NCI-H774 (cell line): ENCODE measurements around the gene CHTF8.

Experiments
- DNase-seq: peaks from one replicate; lab custom pipeline; 2025; lab: John Stamatoyannopoulos, UW

CHTF8 gene

DNA sequence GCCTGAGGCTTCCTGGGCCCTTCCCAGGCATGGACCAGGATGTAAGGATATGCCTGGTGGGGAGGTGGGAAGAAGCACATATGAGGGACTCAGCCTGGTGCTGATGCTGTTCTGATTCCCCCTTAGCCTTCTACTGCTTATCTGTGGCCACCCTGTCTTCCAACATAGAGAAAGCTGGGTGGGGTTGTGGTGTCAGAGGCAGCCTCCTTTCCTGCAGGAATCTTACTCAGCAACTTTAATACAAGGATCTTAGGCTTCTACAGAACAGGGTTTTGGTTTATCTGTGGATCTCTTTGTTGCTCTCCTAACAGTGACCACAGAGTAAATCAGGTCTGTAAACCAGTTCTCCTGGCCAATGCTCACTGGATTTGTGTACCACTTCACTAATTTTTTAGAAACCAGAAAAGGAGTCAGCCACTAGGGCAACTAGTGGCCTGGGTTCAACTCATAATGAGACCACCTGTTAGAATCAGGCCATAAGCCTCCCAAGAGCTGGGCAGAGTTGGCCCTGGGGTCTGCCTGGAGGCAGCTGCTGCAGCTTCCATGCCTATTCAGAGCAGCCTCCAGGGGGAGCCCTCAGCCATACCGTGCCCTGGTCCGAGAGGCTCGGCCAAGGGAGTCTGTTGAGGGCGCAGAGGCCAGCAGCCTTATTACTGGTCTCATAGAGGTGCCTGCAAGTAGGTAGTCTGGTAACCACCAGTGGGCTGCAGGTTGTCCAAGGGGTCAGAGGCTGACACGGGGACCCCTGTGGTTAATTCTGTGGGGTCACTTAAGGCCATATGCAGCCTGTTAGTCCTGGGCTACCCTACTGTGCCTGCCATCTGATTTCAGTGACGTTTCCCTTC is 19.9 kb downstream of the CHTF8 start:
- DNase-seq = no peak

DNA sequence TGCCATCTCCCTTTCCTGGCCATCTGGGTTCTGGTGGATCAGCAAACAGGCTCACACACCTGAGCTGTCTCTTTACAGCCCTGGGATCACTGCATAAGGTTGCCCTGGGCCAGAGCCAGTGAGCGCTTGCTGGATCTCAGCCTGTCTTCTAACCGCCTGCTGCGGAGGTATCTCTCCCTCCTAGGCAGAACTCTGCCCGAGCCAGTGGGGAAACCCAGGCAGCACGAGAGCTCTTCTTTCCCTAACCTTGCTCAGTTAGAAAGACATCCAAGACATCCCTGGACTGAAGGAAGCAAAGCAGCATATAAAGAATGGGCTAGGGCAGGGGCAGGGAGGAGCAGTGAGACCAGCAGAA is 20.5 kb downstream of the CHTF8 start:
- no peak for DNase-seq

DNA sequence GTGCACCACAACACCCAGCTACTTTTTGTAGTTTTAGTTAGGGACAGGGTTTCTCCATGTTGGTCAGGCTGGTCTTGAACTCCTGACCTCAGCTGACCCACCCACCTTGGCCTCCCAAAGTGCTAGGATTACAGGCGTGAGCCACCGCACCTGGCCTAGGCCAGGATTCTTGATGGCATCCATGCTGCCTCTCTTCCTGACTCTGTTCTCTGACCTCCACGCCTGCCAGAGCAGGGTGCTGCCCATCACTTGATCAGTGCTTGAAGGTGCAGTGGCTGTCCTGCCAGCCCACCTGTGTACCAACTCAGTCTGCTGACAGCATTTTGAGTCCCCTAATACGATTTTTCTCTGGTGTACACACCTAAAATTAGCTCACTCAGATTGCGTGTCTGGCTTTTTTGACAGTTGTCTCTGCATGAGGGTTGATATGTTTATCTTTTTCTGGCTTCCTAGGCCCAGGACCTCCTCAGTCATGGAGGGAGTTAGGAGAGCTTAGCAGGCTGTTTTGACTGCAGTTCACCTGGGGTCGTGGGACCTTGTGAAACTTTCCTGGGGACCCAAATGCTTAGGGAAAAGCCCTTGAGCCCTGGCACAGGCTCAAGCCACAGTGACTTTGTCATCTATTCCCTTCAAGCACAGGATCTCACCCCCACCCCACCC is 21.0 kb downstream of the CHTF8 start:
- no peak for DNase-seq

DNA sequence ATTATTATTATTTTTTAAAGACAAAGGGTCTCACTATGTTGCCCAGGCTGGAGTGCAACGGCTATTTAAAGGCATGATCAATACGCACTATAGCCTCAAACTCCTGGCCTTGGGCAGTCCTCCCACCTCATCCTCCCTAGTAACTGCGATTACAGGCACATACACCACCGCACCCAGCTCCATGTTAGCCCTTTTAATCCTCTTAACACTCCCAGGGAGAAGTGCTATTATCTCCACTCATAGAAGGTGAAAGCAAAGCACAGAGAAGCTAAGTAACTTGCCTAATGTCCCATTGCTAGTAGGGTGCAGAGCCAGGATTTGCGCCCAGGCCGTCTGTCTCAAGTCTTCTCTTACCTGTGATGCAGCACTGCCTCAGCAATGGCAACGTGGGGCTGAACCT is 22.0 kb downstream of the CHTF8 start:
- DNase-seq = no peak

DNA sequence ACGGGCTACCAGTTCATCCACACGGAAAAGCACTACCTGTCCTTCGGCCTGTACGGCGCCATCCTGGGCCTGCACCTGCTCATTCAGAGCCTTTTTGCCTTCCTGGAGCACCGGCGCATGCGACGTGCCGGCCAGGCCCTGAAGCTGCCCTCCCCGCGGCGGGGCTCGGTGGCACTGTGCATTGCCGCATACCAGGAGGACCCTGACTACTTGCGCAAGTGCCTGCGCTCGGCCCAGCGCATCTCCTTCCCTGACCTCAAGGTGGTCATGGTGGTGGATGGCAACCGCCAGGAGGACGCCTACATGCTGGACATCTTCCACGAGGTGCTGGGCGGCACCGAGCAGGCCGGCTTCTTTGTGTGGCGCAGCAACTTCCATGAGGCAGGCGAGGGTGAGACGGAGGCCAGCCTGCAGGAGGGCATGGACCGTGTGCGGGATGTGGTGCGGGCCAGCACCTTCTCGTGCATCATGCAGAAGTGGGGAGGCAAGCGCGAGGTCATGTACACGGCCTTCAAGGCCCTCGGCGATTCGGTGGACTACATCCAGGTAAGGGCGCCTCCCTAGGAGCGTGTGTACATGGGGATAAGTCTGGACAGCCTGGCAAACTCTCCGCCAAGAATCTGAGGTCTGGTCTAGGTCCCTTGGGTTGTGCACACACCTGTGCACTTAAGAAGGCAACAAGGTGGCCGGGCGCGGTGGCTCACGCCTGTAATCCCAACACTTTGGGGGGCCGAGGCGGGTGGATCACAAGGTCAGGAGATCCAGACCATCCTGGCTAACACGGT is 22.7 kb downstream of the CHTF8 start:
- no peak for DNase-seq

DNA sequence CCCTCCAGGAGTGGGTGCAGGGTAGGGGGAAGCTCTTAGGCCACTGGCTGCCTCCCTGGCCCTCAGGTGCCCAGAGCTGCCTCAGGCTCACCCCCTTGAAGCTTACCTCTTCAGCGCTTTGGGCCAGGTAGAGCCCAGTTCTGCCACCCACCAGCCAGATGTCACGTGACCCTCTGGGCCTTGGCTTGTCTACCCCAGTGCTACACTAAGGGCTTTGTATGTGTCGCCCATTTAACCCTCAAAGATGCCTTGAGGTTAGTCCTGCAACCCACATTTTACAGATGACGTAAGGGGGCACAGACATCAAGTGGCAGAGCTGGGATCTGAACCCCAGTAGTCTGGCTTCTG is 23.5 kb downstream of the CHTF8 start:
- no peak for DNase-seq

DNA sequence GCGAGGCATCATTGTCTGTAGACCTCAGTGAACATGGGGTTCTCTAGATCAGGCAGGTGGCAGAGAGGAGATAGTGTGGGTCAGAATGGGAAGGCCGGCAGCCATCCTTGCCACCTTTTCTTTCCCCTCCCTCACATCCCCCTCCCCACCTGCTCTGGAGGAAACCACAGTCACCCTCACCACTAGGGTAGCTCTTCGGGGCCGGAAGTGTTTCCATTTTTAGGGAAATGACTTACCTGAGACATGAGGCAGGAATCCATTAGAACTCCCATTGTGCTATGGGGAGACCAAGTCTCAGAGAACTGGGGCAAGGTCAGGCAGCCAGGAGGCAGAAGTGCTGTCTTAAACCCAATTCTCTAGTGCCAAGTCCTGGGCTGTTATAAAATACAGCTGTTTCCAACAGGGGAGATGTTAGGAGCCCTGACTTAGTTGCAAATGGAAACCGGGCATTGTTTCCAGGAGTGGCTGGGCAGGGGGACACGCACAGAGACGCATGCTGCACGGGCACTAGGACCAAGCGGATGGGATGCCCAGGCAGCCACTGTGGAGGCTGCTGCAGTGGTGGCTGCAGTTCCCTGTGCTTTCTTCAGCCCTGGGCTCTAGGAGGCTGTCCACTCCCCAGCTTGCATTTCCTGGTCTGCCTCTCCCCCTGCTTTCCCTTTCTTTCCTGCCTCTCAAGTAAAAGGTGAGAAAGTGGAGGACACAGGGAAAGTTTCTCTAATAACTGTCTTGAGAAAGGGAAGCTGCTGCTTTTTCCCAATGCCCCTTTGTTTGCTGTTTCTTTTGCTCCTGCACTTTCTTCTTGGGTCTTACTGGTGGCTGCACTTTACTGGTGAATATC is 24.1 kb downstream of the CHTF8 start:
- no peak for DNase-seq

DNA sequence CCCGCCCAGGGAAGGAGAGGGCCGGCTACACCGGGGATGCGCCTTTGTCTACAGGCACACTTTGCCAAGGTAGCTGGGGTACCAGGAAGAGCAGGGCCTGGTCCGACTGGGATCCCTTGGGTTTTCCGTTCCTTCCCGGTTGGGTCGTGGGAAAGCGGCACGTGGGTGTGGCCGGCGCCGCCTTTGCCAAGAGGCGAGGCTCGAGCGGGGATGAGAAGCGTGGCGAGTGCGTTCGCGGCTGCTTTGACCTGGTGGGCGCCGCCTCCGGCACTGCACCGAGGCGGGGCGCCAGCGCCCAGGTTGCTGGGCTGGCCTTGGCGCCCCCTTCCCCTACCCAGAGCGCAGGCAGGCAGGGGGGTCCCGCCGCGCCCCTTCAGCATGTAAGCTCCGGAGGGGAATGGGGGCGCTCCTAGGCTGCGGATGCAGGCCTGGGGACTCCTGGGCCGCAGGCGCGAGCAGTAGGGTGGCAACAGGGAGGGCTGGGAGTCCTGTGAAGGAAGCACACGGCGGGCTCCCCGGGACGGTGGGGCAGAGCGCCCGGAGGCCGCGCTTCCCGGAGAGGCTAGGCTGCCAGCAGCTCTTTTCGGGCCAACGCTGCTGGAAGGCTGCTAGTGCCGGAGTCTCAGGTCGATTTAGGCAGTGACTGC is 24.9 kb downstream of the CHTF8 start:
- DNase-seq = no peak

DNA sequence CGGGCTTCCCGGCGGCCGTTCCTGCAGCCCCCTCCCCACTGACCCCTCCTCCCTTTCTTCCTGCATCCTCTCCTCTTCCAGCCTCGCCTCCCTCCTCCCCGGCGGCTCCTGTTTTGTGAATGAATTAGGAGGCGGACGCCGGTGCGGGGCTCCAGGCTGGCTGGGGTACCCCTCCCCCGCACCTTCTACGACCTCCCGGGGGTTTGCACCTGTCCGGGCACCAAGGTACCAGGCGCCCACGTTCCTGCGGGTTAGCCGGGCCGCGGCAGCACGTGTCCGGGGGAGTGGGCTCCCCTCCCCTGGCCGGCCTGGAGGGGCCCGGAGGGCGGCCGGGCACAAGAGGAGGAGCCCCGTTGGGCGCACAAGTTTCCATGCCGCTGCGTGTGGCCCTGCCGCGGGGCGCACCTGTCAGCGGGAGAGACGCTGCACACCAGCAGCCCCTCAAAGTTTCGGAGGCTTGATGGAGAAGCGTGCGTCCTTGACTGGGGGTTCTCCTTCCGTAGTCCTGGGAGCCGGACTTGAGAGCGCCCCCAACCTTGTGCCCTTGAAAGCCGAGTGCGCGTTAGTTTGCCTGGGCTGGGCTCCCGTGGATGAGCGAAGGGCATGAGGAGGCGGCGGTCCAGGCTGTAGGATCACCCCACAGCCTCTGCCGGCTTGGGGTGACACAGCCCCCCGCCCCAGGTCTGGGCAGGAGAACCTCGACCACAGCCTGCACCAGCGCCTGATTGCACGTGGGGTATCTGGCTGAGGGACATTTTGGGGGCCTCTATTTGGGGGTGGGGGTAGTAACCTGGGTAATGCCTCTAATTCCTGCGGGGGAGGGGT is 25.7 kb downstream of the CHTF8 start:
- DNase-seq = no peak

DNA sequence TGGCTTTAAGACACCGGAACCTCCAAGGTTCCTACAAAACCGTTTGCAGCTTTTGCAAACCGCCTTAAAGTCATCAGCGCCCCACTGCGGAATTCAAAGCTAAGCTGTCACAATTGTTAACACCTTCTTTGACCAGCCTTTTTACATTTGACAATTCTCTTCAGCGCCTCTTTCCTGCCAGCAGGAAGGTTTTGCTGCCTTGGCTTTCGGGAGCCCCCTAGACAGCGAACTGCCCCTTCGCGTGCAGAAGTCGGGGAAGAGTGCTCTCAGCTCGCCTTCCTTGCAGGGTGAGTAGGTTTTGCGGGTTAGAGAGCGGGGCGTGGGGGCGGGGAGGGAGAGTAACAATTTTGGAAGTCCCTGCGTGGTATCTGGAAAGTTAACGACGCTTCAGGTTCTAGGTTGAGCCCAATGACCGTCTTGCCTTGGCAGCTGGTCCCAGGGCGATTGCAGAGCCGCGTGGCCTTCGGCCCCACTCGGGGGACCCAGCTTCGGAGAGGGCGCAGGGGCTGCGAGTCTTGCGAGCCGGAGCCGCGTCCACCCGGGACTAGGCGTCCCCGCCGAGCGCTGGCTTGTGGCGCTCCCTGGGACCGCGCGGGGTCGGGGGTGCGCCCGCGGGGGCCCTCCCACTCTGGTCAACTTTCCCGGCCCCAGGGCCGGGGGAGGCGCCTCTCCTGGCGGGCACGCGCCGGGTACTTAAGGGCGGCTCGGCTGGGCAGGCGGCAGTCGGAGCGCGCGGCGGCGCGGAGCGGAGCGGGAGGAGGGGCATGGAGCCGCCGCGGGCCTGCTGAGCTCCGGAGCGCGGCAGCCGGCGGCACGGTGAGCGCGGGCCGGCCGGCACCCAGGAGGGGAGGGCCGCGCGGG is 26.7 kb downstream of the CHTF8 start, which contains the start of gene HAS3:
TSS of gene HAS3 (plus strand) at position 153 of the 861 bp plus-strand sequence. CDS start 3,743 bp downstream, outside the sequence.
- DNase-seq = peak; percentile 15

DNA sequence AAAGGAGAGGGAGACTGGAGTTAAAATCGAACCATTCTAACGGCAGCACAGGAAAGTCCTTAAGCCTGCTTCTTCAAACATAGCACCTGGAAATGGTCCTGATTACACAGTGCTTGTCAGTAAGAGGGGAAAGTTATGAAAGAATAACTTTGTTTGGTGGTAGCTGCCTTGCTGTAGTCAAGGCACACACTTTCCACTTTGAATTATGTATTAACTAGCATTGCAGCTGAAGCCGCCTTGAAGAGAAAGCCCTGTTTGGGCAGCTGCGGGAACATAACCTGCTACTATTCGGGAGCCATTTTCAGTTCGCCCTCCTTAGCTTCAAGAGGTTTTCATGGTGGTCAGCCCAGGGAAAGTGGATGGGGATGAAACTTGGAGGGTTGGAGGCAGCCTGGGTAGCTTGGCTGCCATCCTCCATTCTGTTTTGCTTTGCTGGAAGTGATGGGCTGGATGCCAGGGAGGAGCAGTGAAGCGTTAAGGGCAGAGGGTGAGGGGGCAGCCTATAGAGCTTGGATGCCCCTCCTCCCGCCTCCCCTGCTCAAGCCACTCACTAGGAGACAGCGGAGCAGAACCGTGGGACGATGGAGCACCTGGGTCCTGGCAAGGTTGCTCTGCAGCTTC is 32.2 kb downstream of the CHTF8 start:
- no peak for DNase-seq

DNA sequence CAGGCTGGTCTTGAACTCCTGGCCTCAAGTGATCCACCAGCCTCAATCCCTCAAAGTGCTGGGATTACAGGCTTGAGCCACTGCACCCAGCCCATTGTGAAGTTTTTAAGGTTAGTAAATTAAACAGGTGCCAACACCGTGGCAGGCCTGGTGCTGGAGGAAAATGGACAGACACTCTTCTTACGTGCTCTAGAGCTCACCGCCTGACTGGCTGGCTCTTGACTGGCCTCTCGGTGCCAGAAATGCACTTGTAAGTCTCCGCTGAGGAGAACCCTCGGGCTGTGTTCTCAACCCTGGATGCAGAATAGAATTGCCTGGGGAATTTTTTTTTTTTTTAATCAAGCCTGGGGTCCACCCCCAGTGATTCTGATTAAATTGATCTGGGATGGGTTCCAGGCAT is 37.2 kb downstream of the CHTF8 start:
- no peak for DNase-seq

DNA sequence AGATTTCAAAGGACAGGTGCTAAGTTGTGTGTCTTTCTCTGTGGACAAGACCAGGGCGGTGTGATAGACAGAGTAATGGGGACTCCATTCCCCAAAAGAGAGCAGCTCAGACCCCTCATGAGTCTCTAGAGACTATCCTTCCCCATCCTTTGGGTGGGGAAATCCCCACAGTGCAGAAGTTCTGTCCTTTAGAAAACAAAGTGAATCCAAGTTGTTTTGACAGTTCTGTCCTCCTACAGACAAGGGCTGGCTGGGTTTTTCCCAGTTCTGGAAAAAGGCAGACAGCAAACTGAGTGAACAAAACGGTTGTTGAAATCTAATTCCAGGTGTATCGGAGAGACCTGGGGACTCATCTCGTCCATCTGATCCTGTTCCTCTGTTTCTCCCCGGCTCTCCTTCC is 37.9 kb downstream of the CHTF8 start:
- DNase-seq = no peak

DNA sequence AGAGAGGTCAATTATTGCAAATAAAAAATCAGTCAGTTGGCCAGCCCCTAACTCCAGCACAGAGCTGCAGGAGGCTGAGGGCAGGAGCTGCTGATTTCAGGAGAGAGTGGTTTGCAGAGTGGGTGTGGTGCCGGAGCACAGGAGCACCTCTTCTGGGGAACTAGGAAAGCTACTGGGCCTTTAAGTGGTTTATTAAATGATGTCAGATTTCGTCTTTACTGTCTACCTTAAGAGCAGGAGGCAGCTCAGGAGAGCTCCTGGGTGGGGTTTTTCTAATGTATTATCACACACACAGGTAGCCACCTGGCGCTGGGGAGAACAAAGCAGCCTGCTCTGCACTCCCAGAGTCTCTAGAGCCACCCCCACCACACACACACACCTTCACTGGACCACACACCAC is 38.4 kb downstream of the CHTF8 start:
- DNase-seq = no peak

DNA sequence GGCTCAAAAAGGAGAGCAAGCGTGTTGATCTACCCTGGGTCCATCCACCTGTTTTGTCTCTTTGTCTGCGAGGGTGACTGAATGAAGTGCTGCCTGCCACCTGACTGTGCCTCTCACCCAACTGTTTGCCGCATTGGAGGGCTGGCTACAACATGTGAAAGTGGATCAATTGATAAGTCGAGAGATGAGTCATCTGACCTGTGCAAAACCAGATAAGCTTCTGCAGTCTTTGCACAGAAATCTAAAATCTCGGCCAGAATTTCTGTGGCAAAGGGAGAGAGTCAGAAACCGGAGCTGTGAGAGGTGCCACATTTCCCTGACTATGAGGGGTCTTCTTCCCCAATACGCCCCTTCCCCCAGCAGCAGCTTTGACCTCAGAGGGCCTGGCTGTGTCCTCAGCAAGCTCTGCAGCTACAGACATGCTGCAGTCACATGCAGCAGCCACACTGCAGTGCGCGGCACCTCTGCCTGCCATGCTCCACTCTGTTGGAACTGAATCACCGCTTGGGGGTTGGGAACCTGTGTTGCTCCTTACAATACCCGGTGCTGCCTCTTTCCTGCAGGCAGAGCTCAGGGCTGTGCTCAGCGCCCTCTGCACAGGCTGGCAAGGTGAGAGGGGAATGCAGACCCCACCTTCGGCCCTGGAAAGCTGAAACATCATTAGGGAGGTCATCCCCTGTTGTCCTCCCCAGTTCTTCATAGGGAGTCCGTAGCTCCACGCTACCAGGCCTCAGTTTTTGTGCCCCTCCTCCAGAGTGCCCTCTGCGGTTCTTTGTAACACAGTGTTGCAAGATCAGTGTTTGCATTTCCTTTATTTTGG is 43.1 kb downstream of the CHTF8 start:
- no peak for DNase-seq

DNA sequence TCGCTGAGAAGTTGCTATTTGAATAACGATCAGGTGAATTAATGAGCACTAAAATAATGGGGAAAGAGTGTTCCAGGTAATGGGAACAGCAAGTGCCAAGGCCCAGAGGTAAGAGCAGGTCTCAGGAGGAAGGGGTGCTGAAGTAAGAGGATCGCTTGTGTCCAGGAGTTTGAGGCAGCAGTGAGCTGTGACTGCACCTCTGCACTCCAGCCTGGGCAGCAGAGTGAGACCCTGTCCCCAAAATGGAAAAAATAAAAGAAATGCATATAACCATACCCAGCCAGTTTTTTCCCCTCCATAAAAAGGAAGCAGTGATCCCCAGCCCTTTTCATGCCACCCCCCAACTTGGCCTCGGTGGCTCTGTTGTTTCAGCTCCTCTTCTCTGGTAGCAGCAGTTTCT is 43.7 kb downstream of the CHTF8 start:
- DNase-seq = no peak

DNA sequence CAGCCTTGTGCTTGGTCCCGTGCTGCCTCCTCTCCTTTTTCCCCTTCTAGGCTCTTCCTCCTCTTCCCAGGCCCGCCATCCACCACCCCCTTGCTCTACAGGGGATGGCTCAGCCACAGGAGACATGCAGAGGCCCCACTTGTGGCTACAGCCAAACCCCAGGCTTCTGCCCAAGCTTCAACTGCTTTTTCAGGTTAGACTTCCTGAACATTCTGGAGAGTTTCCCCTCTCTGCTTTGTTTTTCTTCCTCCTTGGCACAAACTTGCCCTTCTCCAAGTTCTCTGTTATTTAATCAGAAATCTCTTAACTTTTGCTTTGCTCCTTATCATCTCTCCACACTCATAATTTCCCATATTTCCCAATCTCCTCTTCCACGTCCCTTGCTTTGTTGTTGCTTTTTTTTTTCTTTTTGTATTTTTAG is 45.2 kb downstream of the CHTF8 start:
- no peak for DNase-seq

DNA sequence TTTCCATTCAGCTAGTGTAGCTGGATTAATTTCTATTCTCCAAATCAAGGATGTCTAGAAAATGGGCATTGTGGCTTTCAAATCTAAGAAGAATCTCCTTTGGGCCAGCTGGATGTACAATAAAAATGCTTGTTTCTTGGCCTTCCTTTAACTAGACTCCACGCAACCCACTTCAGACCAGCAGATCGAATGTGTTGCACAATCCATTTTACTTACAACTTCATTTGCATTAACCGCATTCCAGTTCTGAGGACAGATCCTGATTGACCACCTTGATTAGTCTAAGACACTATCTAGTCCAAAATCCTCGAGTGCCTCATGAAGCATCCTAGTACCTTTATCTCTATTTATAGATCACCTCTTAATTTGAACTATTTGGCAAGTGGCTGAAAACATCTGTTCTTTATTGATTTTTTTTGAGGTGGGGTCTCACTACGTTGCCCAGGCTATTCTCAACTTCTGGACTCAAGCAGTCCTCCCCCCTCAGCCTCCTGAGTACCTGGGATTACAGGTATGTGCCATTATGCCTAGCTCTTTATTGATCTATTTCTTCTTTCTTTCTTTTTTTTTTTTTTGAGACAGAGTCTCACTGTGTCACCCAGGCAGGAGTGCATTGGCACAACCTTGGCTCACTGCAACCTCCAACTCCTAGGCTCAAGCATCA is 47.2 kb downstream of the CHTF8 start:
- no peak for DNase-seq
